GM18951 (cell line): ENCODE data around the gene MED31.
"Not testable (repeated sequence)": the region's sequence is repeated elsewhere in the genome, so short reads cannot be mapped to it uniquely, and the experiment has no call there.

Experiments
- POLR2A ChIP-seq: IDR thresholded peaks from 4 replicates; pipeline ENCODE4 v1.6.1; 2011; ENCODE audit warnings: mild to moderate bottlenecking; ENCODE audit not compliant: insufficient read length, insufficient read depth; ENCODE audit errors: extremely low read depth
- in situ Hi-C: fragments of 300-500 bp; cut with MboI; formaldehyde crosslinking; loops from one replicate; pipeline ENCODE4 v1.12.0; 2022; ENCODE audit warnings: low sequenced_read_pairs, mixed read lengths, inconsistent platforms; ENCODE audit not compliant: unreplicated experiment

MED31 gene

DNA sequence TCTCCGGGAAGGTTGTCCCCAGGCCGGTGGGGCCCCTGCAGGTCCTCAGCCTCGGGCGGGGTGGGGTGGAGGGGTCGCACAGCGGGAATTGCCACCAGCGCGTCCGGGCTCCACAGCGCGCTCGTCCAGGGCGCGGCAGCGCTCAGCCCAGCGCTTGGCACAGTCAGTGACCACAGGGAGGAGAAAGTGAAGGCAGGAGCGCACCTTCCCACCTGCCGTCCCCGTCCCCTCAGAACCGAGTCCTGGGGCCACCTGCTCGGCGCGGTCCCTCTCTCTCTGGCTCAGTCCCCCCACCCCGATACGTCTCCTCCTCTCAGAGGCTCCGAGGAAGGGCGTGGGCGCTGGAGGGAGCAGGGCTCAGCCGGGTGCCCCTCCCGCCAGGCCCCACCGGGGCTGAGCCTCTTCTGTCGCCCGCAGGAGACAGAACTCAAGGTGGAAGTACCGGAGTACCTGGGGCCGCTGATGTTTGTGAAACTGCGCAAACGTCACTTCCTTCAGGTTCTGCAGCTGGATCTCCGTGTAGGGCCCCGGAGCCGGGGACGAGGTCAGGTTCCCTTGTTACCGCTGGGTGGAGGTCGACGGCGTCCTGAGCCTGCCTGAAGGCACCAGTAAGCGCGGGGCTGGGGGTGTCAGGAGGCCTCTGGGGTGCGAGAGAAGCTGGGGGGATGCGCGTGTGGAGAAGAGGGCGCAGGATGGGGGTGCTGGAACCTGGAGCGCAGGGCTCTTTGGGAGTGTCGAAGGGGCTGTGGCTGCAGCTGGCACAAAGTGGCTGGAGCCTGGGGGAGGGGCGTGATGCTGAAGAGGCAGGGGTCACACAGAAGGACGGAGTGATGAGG lies 5.6 kb upstream of the MED31 start:
- in situ Hi-C loops = not testable (repeated sequence)
- TF ChIP-seq POLR2A = peak; percentile 10

DNA sequence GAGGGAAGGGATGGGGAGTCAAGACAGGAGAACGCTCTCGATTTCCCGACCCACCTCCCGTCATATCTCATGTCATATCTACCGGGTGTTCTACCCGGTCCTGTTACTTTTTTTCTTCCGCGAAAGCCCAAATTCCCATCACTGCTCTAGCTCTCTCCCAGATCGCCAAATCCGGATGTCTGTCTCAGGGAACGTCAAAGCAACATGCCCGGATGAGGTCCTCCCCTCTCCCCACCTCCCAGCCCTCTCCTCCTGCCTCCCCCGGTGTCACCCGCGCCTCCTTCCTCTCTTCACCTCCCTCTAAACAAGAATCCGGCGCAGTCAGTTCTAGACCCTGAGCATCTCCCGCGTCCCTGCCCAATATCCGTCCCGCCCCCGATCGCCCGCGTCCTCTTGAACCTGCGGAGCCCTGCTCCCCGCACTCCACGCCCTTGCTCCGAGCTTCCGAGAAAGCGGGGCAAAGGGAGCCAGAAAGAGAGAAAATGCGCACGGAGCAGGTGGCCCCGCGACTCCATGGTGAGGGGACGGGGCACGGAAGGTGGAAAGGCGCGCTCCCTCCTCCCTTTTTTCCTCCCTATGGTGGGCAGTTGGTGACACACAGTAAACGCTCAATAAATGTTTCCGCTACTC lies 4.4 kb upstream of the MED31 start:
- in situ Hi-C loops = not testable (repeated sequence)

DNA sequence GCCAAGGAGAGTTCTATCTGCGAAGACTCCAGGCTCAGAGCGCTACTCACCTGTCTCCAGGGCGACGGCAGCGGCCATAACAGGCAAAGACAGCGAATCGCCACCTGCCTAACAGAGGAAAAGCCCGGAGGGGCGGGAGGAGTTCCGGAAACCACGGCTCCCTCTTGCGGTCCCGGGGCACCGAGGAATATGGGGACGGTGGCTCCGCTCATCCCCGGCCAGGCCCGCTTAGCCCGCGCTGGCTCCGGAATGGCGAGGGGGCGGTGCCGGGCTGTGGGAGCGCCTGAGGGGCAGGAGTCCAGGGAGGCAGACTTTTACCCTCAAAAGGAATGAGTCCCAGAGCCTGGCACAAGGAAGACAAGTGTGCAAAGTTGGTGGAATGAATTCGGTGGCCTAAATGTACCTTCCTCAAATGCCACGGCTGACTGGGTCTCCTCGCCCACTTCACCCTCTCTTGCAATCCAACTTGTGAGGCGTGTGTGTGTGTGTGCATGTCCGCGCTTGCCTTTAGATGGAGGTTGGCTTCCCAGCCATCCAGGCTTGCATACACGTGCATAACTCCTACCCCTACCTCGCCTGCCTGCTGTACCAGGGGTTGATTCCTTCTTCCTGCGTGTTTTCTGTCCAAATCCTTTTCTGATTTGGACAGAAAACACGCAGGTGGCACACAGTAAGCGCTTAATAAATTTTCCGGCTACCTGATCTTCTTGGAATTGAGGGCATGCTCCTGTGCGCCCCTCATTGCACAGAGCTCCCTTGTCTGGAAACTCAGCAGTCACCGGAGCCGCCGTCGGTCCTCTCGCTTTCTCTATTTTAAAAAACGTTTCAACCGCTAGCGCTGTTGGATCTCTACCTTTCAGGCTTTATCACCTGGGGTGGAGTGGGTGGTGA lies 3.7 kb upstream of the MED31 start:
- no peak for TF ChIP-seq POLR2A
- in situ Hi-C loops = no loop called here

DNA sequence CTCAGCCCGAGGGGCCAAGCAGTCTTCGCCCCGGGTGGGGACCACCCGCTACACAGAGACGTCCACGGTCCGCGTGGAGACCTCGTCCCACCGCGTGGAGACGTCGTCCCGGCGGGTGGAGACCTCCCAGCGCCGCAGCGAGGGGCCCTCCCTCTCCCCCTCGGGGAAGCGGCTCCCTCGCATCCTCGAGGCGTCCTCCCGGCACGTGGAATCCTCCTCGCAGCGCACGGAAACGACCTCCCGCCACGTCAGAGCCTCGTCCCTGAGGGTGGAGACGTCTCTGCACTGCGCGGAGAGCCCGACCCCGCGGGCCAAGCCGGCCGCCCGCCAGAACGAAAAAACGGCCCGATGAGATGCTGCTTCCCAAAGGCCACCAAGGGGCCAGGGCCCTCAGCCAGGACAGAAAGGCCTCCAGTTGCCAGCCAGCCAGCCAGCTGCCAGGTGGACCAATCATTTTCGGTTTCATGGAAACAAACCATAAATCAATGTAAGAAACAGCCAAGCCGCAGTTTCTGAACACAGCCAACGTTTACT lies 581 bp upstream of the MED31 start:
- in situ Hi-C loops = no loop called here
- no peak for TF ChIP-seq POLR2A

DNA sequence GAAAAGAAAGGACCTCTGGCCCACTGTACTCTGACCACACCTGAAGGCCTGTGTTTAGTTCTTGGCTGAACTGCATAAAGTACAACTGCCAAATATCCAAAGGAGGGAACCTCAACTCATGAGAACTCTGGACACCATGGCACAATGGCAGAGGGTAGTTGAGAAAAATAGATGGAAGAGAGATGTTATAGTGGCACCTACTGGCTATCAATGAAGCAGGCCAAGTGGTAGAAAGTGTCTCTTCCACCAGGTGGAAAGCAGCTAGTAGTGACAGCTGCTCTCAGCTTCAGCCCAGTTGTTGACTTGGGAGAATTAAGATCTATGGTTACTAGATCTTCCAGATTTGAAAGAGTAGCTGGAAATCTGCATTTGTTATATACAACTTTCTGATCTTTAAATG lies 3.2 kb downstream of the MED31 start:
- no peak for TF ChIP-seq POLR2A
- in situ Hi-C loops = no loop called here

DNA sequence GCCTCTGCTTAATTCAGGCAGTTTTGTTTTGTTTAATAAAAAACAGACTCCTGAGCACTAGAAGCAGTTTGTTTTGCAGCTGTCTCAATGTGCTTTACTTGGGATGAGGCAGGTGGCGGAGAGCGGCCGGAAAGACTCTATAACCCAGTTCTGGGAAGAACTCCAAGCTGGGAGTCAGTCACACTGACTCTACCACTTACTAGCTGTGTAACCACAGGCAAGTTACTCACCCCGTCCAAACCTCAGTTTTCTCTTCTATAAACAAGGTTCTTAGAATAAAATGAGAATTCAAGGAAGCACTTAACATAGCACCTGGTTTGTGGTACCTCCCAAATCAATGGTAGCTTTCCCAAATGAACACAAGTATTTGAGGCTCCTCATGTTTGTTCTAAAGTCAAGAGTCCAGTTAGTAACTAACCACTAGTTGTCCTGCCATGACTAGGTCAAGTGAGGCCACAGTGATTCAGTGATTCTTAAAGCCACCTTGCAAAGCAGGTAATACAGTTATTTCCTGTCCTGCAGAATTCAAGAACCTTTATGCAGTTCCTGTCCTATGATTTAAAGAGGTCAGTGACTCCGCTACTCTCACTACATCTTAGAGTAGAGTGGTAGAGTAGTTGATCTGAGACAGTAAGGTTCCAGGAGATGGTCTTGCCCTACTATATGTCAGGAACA lies 7.8 kb downstream of the MED31 start:
- in situ Hi-C loops = no loop called here
- TF ChIP-seq POLR2A = no peak

DNA sequence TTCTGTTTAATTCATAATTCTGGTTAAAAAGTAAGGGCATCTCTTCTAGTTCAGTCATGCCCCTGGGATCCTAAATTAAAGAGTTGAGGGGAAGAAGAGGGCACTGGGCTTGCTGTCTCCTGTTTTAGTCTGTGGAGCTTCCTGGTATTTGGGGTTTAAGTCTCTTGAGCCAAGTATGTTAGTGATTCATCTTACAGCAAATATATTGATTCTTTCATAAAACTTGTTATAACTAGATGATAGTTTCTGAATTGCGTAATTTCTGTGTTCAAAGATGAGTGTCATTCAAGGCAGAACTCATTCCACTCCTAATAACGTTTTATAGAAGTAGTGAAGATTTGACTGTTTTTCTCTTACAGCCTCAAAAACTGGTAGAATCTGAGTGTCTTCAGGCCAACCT lies 8.8 kb downstream of the MED31 start:
- in situ Hi-C loops = no loop called here
- TF ChIP-seq POLR2A = no peak

DNA sequence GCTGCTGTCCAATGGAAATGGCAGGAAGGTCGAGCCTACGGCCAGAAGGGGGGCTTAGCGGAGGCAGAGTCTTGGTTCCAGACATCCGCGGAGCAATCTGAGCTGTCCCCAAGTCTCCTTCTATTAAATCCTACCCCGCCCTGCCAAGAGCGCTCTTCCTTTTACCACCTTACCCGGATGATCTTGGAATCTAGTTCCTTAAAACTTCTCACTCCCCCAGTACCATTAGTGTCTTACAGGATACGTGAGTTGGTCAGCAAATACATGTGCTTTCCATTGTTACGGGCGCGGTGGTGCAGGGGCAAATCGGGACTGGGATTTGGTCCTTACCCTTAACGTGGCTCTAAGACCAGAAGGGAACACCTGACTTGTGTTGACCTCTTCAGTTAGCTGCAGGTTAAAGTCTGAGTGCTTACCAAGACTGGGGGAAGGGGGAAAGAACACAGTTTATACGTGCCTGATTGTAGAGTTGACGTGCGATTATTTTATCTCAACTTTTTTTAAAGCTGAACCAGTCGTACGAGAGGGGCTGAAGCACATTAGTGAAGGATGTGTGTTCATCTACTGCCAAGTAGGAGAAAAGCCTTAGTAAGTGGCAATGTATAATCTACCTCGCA lies 10.1 kb downstream of the MED31 start:
- in situ Hi-C loops = no loop called here

DNA sequence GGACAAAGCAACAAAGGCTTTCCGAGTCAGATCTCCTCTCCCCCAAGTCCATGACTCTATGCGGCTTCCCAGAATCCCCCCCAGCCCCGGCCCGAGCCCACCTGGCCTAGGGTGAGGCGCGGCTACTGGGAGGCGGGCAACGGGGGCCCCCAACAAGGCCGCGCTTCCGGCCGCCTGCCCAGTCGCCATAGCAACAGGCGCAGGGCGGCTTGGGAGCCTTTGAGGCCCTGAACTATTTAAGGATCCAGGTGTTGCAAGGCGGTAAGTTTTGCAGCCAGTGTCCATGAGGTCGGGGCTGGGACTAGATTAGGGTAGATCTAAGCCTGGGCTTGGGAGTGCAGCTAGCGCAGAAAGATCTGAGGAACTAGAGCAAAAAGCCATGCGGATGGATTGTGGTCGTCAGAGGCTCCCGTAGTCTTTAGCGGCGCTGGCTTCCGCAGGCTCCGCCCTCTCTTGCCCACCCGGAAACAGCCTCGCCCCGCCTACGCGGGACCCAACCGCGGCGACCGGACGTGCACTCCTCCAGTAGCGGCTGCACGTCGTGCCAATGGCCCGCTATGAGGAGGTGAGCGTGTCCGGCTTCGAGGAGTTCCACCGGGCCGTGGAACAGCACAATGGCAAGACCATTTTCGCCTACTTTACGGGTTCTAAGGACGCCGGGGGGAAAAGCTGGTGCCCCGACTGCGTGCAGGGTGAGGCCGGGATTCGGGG lies 10.7 kb downstream of the MED31 start, which contains the start of the genes KIAA0753 and TXNDC17:
Gene KIAA0753, minus strand, starts transcription at position 176 of the 711 bp plus-strand sequence. CDS start 5,608 bp downstream, outside the sequence.
Gene TXNDC17, plus strand, starts transcription at position 525 of the 711 bp plus-strand sequence. Its CDS starts 23 bp downstream, at position 548.
- peak; percentile 98 for TF ChIP-seq POLR2A
- in situ Hi-C loops = no loop called here

More for the DNA sequence above, 10.1 kb downstream of the MED31 start:
- TF ChIP-seq POLR2A = no peak

DNA sequence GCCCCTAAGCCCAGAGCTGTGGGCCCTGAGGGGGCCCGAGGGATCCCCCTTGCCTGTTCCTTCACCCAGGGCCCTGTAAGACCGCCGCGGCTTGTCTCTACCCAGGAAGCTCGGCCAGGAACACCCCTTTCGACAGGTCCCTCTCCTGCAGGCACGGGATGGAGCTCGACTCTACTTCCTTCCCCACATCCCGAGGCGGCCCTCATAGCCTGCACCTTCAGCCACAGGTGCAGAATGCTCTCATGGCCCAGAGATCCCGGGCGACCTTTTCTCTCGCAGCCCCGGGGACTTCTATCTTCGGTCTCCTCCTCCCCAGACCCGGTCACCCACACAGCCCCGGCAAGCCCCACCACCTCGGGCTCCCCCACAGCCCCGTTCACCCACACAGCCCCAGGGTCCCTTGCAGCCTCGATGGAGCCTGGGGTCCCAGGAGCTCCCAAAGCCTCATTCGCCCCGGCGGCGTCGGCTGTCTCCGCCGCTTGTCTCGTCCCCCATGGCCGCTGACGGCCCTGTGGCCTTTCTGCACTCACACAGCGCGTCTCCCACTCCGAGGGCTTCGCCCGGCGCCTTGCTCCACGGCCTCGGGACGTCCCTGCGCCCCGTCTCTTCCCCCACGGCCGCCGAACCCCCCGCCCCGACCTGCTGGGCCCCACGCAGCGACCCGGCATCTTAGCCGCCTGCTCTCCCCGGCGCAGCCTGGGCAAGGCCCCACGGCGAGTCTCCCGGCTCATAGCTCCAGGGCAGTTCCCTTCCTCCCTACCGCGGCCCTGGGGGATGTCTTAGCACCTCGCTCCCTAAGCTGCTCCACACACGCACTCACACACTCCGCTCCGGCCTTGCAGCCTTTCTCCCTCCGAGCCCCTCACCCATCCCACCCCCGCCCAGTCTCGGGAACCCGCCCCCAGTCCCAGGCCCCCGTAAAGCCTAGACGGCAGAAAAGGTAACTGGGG lies 11.5 kb downstream of the MED31 start:
- no peak for TF ChIP-seq POLR2A
- in situ Hi-C loops = no loop called here
